Measurements from ENCODE around the gene AKAP1. TPM values are rescaled to one million over a fixed set of nuclear protein-coding genes. Genes with fewer than 3 reads are reported as not detected.

AKAP1 gene
- total RNA-seq, 1 experiment from 2014 or later, result 34.9 TPM

- no peak for TF ChIP-seq EZH2 (IDR thresholded peaks at IDR 0.05; ENCODE audit: low read depth)
- TF ChIP-seq, protein P1, sequence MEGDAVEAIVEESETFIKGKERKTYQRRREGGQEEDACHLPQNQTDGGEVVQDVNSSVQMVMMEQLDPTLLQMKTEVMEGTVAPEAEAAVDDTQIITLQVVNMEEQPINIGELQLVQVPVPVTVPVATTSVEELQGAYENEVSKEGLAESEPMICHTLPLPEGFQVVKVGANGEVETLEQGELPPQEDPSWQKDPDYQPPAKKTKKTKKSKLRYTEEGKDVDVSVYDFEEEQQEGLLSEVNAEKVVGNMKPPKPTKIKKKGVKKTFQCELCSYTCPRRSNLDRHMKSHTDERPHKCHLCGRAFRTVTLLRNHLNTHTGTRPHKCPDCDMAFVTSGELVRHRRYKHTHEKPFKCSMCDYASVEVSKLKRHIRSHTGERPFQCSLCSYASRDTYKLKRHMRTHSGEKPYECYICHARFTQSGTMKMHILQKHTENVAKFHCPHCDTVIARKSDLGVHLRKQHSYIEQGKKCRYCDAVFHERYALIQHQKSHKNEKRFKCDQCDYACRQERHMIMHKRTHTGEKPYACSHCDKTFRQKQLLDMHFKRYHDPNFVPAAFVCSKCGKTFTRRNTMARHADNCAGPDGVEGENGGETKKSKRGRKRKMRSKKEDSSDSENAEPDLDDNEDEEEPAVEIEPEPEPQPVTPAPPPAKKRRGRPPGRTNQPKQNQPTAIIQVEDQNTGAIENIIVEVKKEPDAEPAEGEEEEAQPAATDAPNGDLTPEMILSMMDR (conservative IDR thresholded peaks at IDR 0.05), result no peak
- H3K4me2 ChIP-seq, result no peak overlapping the region
- no peaks in the 10 kb centered on the region for H3K9me2 ChIP-seq (ENCODE audit: insufficient read depth)
- ChIA-PET POLR2A (ENCODE audit: unreplicated experiment) (no interaction called here), CTCF (no interaction called here)
- H3K4me3 ChIP-seq, result no peak overlapping the region
- H2AFZ ChIP-seq, result no peak overlapping the region
- H3F3A ChIP-seq (ENCODE audit: insufficient read depth, low read depth), result peaks cover 11% of the 10 kb centered on the region; the same call in 1 of the 2 replicates
- peaks cover 7% of the 10 kb centered on the region for H3K4me1 ChIP-seq (replicated peaks; ENCODE audit: insufficient read depth)
- H3K36me3 ChIP-seq (ENCODE audit: low read depth), result no peaks in the 10 kb centered on the region
- BruUV-seq (replicated peaks), result no TSS peak
- H3K9me3 ChIP-seq (ENCODE audit: insufficient read depth, low read depth), result no peaks in the 10 kb centered on the region
- DNase-seq, result no peak
- intact Hi-C loops (cut with micrococcal nuclease; ENCODE audit: unreplicated experiment), result loop anchor here (5.0 to 10.0 kb wide), 3 partner anchors 540 to 1310 kb away; partner anchors contain the start of gene CCDC182
- H3K27me3 ChIP-seq (ENCODE audit: insufficient read depth, low read depth), result no peaks in the 10 kb centered on the region
- H3K27ac ChIP-seq, result no peak overlapping the region
- no peaks in the 10 kb centered on the region for H4K20me1 ChIP-seq (ENCODE audit: insufficient read depth)
- no peaks in the 10 kb centered on the region for H3K79me2 ChIP-seq (ENCODE audit: low read depth)
Observed at GRCh38 chr17:57135026-57135788, 50.2 kb downstream of the AKAP1 start.

DNA sequence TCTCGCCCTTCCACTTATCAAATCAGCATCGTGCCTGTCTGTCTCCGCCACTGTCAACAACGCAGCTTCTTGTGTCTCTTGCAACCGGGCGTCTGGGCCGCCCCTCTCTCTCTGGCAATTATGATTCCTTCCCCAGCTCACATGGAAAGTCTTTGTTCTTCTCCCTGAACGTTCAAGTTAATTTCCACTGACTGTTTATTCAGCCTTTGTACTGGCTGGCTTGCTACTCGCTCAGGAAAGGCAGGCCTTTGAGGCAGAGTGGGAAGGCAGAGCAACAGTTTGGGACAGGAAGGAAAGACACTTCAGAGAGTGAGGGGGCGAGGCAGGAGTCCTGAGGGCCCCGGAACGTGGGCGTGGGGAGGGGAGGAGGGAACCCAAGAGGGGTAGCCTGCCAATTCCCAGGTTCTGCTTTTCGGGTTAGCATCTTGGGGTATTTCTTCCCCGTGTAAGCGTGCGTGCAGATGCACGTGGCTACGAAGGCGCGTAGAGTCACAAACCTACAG lies 50.8 kb downstream of the AKAP1 start:
- Histone ChIP-seq H3K27ac (no peak overlapping the region), H3K27me3 (ENCODE audit: insufficient read depth, low read depth) (no peaks in the 10 kb centered on the region), H3K9me3 (ENCODE audit: insufficient read depth, low read depth) (no peaks in the 10 kb centered on the region), H2AFZ (no peak overlapping the region), H4K20me1 (ENCODE audit: insufficient read depth) (no peaks in the 10 kb centered on the region), H3K9me2 (ENCODE audit: insufficient read depth) (no peaks in the 10 kb centered on the region), H3F3A (ENCODE audit: insufficient read depth, low read depth) (peaks cover 7% of the 10 kb centered on the region; the same call in 1 of the 2 replicates), H3K36me3 (ENCODE audit: low read depth) (no peaks in the 10 kb centered on the region), H3K4me2 (no peak overlapping the region), H3K4me1 (replicated peaks; ENCODE audit: insufficient read depth) (peaks cover under 1% of the 10 kb centered on the region), H3K4me3 (no peak overlapping the region), H3K79me2 (ENCODE audit: low read depth) (no peaks in the 10 kb centered on the region)
- DNase-seq, result no peak
- intact Hi-C loops (cut with micrococcal nuclease; ENCODE audit: unreplicated experiment), result loop anchor here (5.0 to 10.0 kb wide), 3 partner anchors 539 to 1309 kb away; partner anchors contain the start of gene CCDC182
- no peak for TF ChIP-seq EZH2 (IDR thresholded peaks at IDR 0.05; ENCODE audit: low read depth)
- TF ChIP-seq, protein P1 (conservative IDR thresholded peaks at IDR 0.05), result no peak
- ChIA-PET POLR2A (ENCODE audit: unreplicated experiment) (no interaction called here), CTCF (no interaction called here)
- BruUV-seq (replicated peaks), result no TSS peak

GRCh38 chr17:57136355-57136754 lies 51.3 kb downstream of the AKAP1 start:
- DNase-seq, result no peak
- ChIA-PET CTCF (no interaction called here), POLR2A (ENCODE audit: unreplicated experiment) (no interaction called here)
- BruUV-seq (replicated peaks), result no TSS peak
- TF ChIP-seq EZH2 (IDR thresholded peaks at IDR 0.05; ENCODE audit: low read depth), result no peak
- TF ChIP-seq, protein P1 (conservative IDR thresholded peaks at IDR 0.05), result no peak
- H3K4me3 ChIP-seq, result no peak overlapping the region
- H3K27ac ChIP-seq, result no peak overlapping the region
- no peaks in the 10 kb centered on the region for H3K9me3 ChIP-seq (ENCODE audit: insufficient read depth, low read depth)
- H3K4me2 ChIP-seq, result no peak overlapping the region
- intact Hi-C loops (cut with micrococcal nuclease; ENCODE audit: unreplicated experiment), result loop anchor here (5.0 to 10.0 kb wide), 3 partner anchors 538 to 1308 kb away; partner anchors contain the start of gene CCDC182
- H4K20me1 ChIP-seq (ENCODE audit: insufficient read depth), result no peaks in the 10 kb centered on the region
- peaks cover 7% of the 10 kb centered on the region; the same call in 1 of the 2 replicates for H3F3A ChIP-seq (ENCODE audit: insufficient read depth, low read depth)
- no peaks in the 10 kb centered on the region for H3K36me3 ChIP-seq (ENCODE audit: low read depth)
- no peaks in the 10 kb centered on the region for H3K79me2 ChIP-seq (ENCODE audit: low read depth)
- H3K27me3 ChIP-seq (ENCODE audit: insufficient read depth, low read depth), result no peaks in the 10 kb centered on the region
- no peak overlapping the region for H2AFZ ChIP-seq
- H3K4me1 ChIP-seq (replicated peaks; ENCODE audit: insufficient read depth), result no peaks in the 10 kb centered on the region
- no peaks in the 10 kb centered on the region for H3K9me2 ChIP-seq (ENCODE audit: insufficient read depth)

Data from PC-9 (cell line).